Testis (tissue), 3 donors: ENCODE results near the gene SLC15A1. TPM values are rescaled to one million over a fixed set of nuclear protein-coding genes. Genes with fewer than 3 reads are reported as not detected.

ENCODE experiments used
- DNase-seq: peaks from one replicate; pipeline ENCODE4 v3.0.0-alpha.2; 2019
- H3K27ac ChIP-seq, 2 donors: fragments of 200-600 bp; sonication (generic); one replicate each; pipeline ENCODE4 v1.5.1; 2019
- H3K27me3 ChIP-seq: fragments of 200-600 bp; sonication (generic); one replicate; pipeline ENCODE4 v1.5.1; 2019
- H3K36me3 ChIP-seq: fragments of 200-600 bp; sonication (generic); one replicate; pipeline ENCODE4 v1.5.1; 2017; ENCODE audit warnings: low read depth; ENCODE audit errors: missing control alignments
- H3K4me1 ChIP-seq: fragments of 200-600 bp; sonication (generic); one replicate; pipeline ENCODE4 v1.5.1; 2019
- H3K4me3 ChIP-seq, 2 donors: fragments of 200-600 bp; sonication (generic); one replicate each; pipeline ENCODE4 v1.5.1; 2017 to 2019
- H3K9me3 ChIP-seq: fragments of 200-600 bp; sonication (generic); one replicate; pipeline ENCODE4 v1.5.1; 2017
- CTCF ChIP-seq, 3 experiments: fragments of 450-650 bp in 2 of 3; fragments of 200-600 bp in 1 of 3; sonication (generic) in 1 of 3; IDR thresholded peaks; one replicate each; pipeline ENCODE4 v1.5.1; 2016 to 2019; ENCODE audit warnings: antibody characterized with exemption in 3 of 3, mild to moderate bottlenecking in 2 of 3, moderate library complexity in 1 of 3
- POLR2A ChIP-seq: fragments of 450-650 bp; IDR thresholded peaks from one replicate; pipeline ENCODE4 v1.6.1; 2017; ENCODE audit warnings: antibody characterized with exemption, mild to moderate bottlenecking, moderate library complexity
- WGBS, 2 donors: methylation state at CpG; one replicate each; pipeline ENCODE4 v1.1.5; 2018; 5-methylcytosine and 5-hydroxymethylcytosine counted together
- intact Hi-C: fragments of 100-400 bp; cut with DNase I; formaldehyde crosslinking; loops from one replicate; pipeline ENCODE4 v1.15.1; 2023; ENCODE audit warnings: low total_unique reads
- polyA plus RNA-seq: library from polyadenylated mRNA; stranded (reverse); fragments of 350-450 nt; fragmentation: Illumina TruSeq; extraction: RNeasy Lipid Tissue Mini Kit (QIAGEN cat#74804); gene quantifications from one replicate; pipeline ENCODE4 v1.2.3, GENCODE V29; 2014; ENCODE audit warnings: low read depth, low replicate concordance; ENCODE audit not compliant: insufficient read depth
- total RNA-seq, 2 donors: library from RNA; depleted of rRNA; stranded (reverse); fragments of >200 nt; gene quantifications; one replicate each; pipeline ENCODE4 v1.2.3, GENCODE V29; 2016

SLC15A1 gene
- total and polyA plus RNA-seq, 3 donors from 2014 or later, result 0.37 to 0.71 (median 0.47) TPM

GRCh38 chr13:98775844-98776598, 23.5 kb upstream of the SLC15A1 start:
- Histone ChIP-seq H3K9me3 (no peaks in the 10 kb centered on the region), H3K36me3 (no peaks in the 10 kb centered on the region), H3K27ac (no peak overlapping the region), H3K4me1 (no peaks in the 10 kb centered on the region), H3K4me3 (no peak overlapping the region), H3K27me3 (no peaks in the 10 kb centered on the region)
- intact Hi-C loops, result no loop called here
- WGBS, 2 donors, result 87 to 91% methylated on average over 22 of the region's 22 CpGs
- DNase-seq, result no peak
- TF ChIP-seq POLR2A (no peak), CTCF (IDR thresholded peaks at IDR 0.05) (no peak)

- Histone ChIP-seq H3K27me3 (no peaks in the 10 kb centered on the region), H3K36me3 (no peaks in the 10 kb centered on the region), H3K27ac (no peak overlapping the region), H3K9me3 (no peaks in the 10 kb centered on the region), H3K4me3 (no peak overlapping the region), H3K4me1 (no peaks in the 10 kb centered on the region)
- no peak for DNase-seq
- WGBS, 2 donors, result 83 to 88% methylated on average over 9 to 11 of the region's 15 CpGs
- TF ChIP-seq POLR2A (no peak), CTCF (IDR thresholded peaks at IDR 0.05) (no peak)
- intact Hi-C loops, result no loop called here
Measured at GRCh38 chr13:98775386-98775785, 22.9 kb upstream of the SLC15A1 start.

- no peaks in the 10 kb centered on the region for H3K9me3 ChIP-seq
- intact Hi-C loops, result no loop called here
- no peak for DNase-seq
- no peaks in the 10 kb centered on the region for H3K27me3 ChIP-seq
- no peak for TF ChIP-seq POLR2A
- no peak for TF ChIP-seq CTCF (IDR thresholded peaks at IDR 0.05)
- H3K4me1 ChIP-seq, result no peaks in the 10 kb centered on the region
- no peaks in the 10 kb centered on the region for H3K36me3 ChIP-seq
- H3K4me3 ChIP-seq, result no peak overlapping the region
- no peak overlapping the region for H3K27ac ChIP-seq
- 75 to 96% methylated on average over 9 of the region's 9 CpGs for WGBS, 2 donors
Measured at GRCh38 chr13:98774776-98775175, 22.3 kb upstream of the SLC15A1 start.

GRCh38 chr13:98773921-98774320, 21.4 kb upstream of the SLC15A1 start:
- no peaks in the 10 kb centered on the region for H3K4me1 ChIP-seq
- no peak overlapping the region for H3K27ac ChIP-seq
- 83 to 97% methylated on average over 1 to 20 of the region's 20 CpGs for WGBS, 2 donors
- no peak overlapping the region for H3K4me3 ChIP-seq
- H3K27me3 ChIP-seq, result no peaks in the 10 kb centered on the region
- intact Hi-C loops, result no loop called here
- H3K9me3 ChIP-seq, result no peaks in the 10 kb centered on the region
- no peak for TF ChIP-seq POLR2A
- TF ChIP-seq CTCF (IDR thresholded peaks at IDR 0.05), result no peak
- no peaks in the 10 kb centered on the region for H3K36me3 ChIP-seq
- DNase-seq, result no peak
